ENCODE results near the gene PRDM13.

The PRDM13 gene

DNA sequence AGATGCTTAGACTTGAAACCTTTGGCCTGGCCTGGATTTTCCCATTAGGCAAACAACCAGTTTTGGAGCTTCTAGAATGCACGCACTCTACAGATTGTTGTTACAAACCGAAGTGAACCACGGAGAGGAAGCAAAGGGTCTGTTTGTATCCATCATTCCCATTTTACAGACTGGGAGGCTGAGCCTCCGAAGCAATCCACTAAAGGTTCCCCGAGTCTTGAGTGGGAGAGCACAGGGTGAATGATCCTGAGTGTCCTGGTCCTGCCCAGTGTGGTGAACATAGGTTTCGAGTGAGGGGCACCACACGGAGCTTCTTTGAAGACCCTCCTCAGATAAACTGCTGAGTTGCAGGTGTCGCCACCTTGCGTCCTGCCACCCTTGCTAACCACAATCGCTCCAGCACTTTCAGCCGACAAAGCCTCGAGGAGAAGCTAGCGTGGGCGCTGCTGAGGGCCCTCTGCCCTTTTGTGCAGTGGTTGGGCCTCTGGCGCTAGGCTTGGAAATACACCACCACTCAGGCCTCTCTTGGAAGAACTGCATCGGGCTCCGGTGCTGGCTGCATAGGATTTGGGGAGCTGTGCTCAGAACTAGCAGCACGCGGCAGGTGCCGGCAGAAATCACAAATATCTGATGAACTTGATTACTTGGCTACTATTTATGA is 1.4 kb upstream of the PRDM13 start:
- no peaks in the 10 kb centered on the region for H3K4me1 ChIP-seq (ENCODE audit: insufficient read depth, low read length)
- H3K36me3 ChIP-seq (ENCODE audit: insufficient read depth, low read depth, low read length): no peaks in the 10 kb centered on the region
- H3K9me3 ChIP-seq (ENCODE audit: insufficient read depth, low read depth, low read length): no peaks in the 10 kb centered on the region; the same call in 1 of the 2 replicates
- H3K4me3 ChIP-seq (ENCODE audit: low read length): no peak overlapping the region
- peaks cover 100% of the 10 kb centered on the region for H3K27me3 ChIP-seq (ENCODE audit: insufficient read depth, low read length)
- no peak overlapping the region for H3K9ac ChIP-seq (ENCODE audit: low read depth, low read length)
- H3K27ac ChIP-seq (ENCODE audit: low read length): no peak overlapping the region

DNA sequence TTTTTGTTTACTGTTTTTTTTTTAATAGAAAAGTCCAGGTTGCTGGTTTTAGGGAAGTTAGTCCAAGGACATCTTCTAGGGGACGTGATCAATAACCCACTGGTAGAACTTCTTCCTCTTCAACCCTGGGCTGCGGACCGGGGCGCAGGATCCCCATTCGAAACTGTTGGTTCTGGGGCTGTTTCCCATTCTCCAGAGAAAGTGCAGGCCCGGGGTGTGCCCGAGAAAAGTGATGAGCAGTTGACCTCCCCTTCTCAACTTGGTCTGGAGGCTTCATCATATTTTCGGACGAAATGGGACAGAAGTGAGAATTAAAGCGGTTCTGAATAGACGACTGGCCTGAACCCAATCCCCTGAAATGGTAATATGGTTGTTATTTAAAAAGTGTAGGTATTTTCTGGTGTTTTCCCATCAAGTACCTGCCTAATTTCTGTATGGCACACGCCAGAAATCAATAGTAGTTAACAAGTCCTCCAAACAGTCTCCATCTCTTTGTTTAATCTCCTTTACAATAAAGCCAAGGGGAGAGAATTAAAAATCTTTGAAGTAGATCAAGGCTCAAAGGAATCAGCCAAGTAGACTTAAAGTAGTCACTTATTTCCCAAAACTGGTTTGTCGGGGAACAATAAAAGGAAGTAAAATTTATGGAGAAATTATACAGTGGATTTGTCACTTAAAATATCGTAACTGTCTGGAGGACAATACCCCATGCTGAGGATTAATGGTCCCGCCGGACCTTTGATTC is 550 bp upstream of the PRDM13 start:
- Histone ChIP-seq H3K4me1 (ENCODE audit: insufficient read depth, low read length) (peaks cover 5% of the 10 kb centered on the region), H3K4me3 (ENCODE audit: low read length) (no peak overlapping the region), H3K9ac (ENCODE audit: low read depth, low read length) (no peak overlapping the region), H3K36me3 (ENCODE audit: insufficient read depth, low read depth, low read length) (no peaks in the 10 kb centered on the region), H3K27me3 (ENCODE audit: insufficient read depth, low read length) (peaks cover 100% of the 10 kb centered on the region), H3K9me3 (ENCODE audit: insufficient read depth, low read depth, low read length) (no peaks in the 10 kb centered on the region; the same call in 1 of the 2 replicates), H3K27ac (ENCODE audit: low read length) (no peak overlapping the region)

DNA sequence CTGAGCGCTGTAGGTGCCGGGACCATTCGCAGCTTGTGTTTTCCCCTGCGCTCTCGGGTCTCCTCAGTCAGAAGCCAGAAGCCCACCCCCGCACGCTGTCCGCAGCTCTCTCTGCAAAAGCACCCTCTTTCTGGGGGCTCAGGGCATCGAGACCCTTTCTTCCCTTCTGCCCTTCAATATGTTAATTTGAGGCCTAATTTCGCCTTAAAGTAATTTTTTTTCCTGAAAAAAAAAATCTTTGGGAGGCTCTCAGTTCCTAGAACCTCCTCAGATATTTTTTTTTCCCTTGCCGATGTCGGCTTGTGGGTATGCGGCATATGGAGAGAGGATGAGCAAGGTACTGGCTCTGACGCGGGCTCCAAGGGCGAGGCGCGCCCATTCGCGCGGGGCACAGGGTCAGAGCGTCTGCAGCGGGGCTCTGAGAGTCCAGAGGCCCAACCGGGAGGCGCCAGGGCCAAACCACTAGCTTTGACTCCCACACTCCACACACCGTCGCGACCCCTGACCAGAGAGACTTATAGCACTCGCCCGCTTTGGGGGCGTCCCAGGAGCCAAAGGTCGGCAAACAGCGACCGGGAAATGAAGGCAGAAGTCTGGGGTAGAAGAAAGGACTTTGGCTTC is 893 bp downstream of the PRDM13 start:
- H3K4me1 ChIP-seq (ENCODE audit: insufficient read depth, low read length): peaks cover 12% of the 10 kb centered on the region
- no peaks in the 10 kb centered on the region; the same call in 1 of the 2 replicates for H3K9me3 ChIP-seq (ENCODE audit: insufficient read depth, low read depth, low read length)
- no peaks in the 10 kb centered on the region for H3K36me3 ChIP-seq (ENCODE audit: insufficient read depth, low read depth, low read length)
- H3K4me3 ChIP-seq (ENCODE audit: low read length): no peak overlapping the region
- H3K27ac ChIP-seq (ENCODE audit: low read length): no peak overlapping the region
- no peak overlapping the region for H3K9ac ChIP-seq (ENCODE audit: low read depth, low read length)
- H3K27me3 ChIP-seq (ENCODE audit: insufficient read depth, low read length): peaks cover 100% of the 10 kb centered on the region

DNA sequence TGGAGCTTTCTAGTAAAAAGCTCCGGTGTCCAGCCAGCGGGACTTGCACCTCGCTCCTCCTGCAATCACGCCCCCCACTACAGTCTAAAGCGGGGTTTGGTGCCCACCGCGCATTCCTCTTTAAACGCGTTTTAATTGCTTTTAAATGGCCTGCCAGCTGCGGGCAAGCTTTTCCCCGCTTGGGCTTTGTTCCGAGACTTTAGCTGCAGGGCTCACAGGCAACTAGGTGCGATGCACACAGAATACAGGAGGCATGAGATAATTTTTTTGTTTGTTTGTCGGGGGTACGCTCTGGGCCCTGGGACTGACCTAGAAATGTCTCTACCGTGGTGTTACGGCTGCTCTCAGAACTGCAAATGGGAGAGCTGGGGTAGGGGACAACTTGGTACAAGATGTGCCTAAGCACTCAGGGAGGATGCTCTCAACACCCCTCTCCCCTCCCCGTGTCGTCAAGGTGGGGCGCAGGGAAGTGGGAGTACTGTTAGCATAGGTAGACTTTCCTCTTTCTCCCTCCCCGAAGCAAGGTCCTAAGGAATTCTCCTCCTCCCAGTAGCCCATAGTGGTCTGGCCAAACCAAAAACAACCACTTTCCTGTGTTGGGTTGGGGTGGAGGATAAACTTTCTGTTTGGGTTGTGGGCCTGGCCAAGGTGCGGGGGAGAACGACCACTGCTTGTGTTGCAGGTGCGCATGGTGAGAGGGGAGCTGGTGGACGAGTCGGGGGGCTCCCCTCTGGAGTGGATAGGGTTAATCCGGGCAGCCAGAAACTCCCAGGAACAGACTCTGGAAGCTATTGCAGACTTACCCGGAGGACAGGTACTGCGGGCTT is 1.6 kb downstream of the PRDM13 start:
- Histone ChIP-seq H3K27ac (ENCODE audit: low read length) (no peak overlapping the region), H3K9me3 (ENCODE audit: insufficient read depth, low read depth, low read length) (no peaks in the 10 kb centered on the region; the same call in 1 of the 2 replicates), H3K27me3 (ENCODE audit: insufficient read depth, low read length) (peaks cover 100% of the 10 kb centered on the region), H3K4me1 (ENCODE audit: insufficient read depth, low read length) (peaks cover 12% of the 10 kb centered on the region), H3K36me3 (ENCODE audit: insufficient read depth, low read depth, low read length) (no peaks in the 10 kb centered on the region), H3K9ac (ENCODE audit: low read depth, low read length) (no peak overlapping the region), H3K4me3 (ENCODE audit: low read length) (no peak overlapping the region; the same call in 1 of the 2 replicates)

DNA sequence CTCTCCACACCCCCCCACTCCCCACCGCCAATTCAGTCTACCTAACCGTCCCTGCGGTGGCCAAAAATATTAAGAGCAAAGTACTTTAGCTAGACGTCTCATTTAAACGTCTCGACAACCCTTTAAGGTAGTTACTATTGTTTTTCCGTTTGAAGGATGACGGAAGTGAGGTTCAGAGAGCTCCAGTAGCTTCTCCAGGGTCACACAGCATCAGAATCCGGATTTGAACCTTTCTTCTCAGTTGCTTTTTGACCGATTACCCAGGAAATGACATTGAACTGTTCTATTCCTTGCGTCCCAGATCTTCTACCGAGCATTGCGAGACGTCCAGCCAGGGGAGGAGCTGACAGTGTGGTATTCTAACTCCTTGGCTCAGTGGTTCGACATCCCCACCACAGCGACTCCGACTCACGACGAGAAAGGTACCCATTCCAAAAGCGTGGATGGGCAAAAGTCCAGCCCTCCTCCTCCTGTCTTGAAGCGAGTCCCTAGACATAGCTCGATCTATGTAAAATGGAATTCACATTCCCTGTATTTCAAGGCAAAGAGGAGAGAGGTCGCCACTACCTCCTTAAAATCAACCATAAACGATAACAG is 2.4 kb downstream of the PRDM13 start:
- no peaks in the 10 kb centered on the region; the same call in 1 of the 2 replicates for H3K9me3 ChIP-seq (ENCODE audit: insufficient read depth, low read depth, low read length)
- H3K4me1 ChIP-seq (ENCODE audit: insufficient read depth, low read length): peaks cover 12% of the 10 kb centered on the region
- no peak overlapping the region; the same call in 1 of the 2 replicates for H3K4me3 ChIP-seq (ENCODE audit: low read length)
- no peaks in the 10 kb centered on the region for H3K36me3 ChIP-seq (ENCODE audit: insufficient read depth, low read depth, low read length)
- H3K27me3 ChIP-seq (ENCODE audit: insufficient read depth, low read length): peaks cover 100% of the 10 kb centered on the region
- H3K27ac ChIP-seq (ENCODE audit: low read length): no peak overlapping the region
- H3K9ac ChIP-seq (ENCODE audit: low read depth, low read length): no peak overlapping the region

DNA sequence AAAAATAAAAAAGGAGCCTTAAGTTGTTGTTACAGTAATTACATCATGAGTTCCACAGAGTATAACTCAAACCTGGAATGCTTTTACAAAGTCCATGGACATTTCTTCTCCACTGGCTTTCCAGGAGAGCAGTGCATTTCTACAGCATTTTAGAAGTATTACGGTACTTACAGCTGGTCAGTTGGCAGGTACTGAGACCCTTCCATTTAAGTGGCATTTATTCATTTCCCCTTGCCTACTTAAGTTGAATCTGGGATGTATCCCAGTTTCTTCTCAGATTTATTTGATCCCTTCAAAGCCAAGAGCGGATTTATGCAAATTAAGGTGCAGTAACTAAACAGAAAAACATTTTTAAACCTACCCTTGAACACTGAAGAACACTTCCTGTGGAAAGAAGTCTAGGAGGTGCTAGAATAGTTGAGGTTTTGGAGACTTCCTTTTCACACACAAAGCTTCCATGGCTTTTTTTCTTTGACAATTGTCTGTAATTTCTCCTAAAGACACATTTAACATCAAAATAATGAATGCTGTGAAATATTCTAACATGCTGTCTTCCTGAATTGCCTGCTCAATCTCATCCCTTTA is 3.4 kb downstream of the PRDM13 start:
- H3K9ac ChIP-seq (ENCODE audit: low read depth, low read length): no peak overlapping the region
- H3K36me3 ChIP-seq (ENCODE audit: insufficient read depth, low read depth, low read length): no peaks in the 10 kb centered on the region
- peaks cover 12% of the 10 kb centered on the region for H3K4me1 ChIP-seq (ENCODE audit: insufficient read depth, low read length)
- H3K9me3 ChIP-seq (ENCODE audit: insufficient read depth, low read depth, low read length): no peaks in the 10 kb centered on the region; the same call in 1 of the 2 replicates
- no peak overlapping the region for H3K27ac ChIP-seq (ENCODE audit: low read length)
- peaks cover 100% of the 10 kb centered on the region for H3K27me3 ChIP-seq (ENCODE audit: insufficient read depth, low read length)
- no peak overlapping the region for H3K4me3 ChIP-seq (ENCODE audit: low read length)

DNA sequence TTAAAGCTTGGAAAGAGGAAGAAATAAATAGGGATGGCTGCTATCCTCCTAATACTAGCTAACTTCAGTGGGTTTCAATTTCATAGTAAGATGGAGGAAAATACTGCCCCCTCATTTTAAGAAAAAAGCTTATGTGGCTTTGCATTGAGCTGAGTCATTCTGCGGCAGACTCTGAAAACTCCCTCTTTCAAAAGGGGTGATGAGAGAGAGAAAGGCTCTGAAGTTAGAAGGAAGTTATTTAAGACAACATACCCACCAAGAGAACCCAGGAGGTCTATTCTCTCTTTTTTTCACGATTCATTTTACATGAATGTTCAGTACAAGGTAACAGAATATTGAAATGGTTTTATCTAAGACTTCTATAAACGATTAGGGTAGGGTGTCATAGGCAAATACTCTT is 4.5 kb downstream of the PRDM13 start:
- no peak overlapping the region for H3K27ac ChIP-seq (ENCODE audit: low read length)
- H3K27me3 ChIP-seq (ENCODE audit: insufficient read depth, low read length): peaks cover 100% of the 10 kb centered on the region
- H3K4me1 ChIP-seq (ENCODE audit: insufficient read depth, low read length): peaks cover 12% of the 10 kb centered on the region
- no peaks in the 10 kb centered on the region; the same call in 1 of the 2 replicates for H3K9me3 ChIP-seq (ENCODE audit: insufficient read depth, low read depth, low read length)
- no peak overlapping the region for H3K4me3 ChIP-seq (ENCODE audit: low read length)
- H3K9ac ChIP-seq (ENCODE audit: low read depth, low read length): no peak overlapping the region
- no peaks in the 10 kb centered on the region for H3K36me3 ChIP-seq (ENCODE audit: insufficient read depth, low read depth, low read length)

DNA sequence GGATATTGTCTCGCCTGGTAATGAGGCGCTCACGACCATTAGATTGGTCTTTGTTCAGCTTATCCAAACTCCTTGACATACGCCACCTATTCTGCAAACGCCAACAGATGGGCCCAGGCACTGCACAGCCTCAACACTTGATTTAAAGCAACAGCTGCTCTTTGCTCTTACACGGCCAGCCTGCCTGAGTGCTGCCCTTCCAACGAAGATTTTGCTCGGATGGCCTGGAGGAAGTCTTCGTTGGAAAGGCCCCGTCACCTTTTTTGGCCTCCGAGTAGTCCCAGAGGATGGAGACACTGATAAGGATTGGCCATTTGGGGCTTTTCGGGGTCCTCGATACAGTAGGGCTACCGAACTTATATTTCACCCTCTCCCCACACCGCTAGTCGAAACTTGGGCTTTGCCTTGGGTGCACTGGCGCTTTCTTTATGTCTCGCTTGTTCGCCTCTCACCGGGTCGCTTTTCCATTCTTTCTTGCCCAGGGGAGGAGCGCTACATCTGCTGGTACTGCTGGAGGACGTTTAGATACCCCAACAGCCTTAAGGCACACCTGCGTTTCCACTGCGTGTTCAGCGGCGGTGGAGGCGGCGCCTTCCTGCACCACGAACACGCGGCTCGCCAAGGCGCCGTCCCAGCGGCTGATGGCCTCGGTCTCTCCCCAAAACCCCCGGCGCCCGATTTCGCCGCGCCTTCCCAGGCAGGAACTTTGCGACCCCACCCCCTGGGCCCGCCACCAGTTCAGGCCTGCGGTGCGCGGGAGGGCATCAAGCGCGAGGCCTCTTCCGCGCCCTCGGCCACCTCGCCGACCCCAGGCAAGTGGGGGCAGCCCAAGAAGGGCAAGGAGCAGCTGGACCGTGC is 6.1 kb downstream of the PRDM13 start:
- no peak overlapping the region for H3K27ac ChIP-seq (ENCODE audit: low read length)
- H3K4me1 ChIP-seq (ENCODE audit: insufficient read depth, low read length): peaks cover 12% of the 10 kb centered on the region
- H3K4me3 ChIP-seq (ENCODE audit: low read length): peak overlapping the region; percentile 47; the same call in 1 of the 2 replicates

DNA sequence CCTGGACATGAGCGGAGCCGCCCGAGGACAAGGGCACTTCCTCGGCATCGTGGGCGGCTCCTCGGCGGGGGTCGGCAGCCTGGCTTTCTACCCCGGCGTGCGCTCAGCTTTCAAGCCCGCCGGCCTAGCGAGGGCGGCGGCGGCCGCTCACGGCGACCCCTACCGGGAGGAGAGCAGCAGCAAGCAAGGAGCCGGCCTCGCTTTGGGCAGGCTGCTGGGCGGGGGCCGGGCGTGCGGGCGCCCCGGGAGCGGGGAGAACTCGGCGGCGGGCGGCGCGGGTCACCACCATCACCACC is 6.7 kb downstream of the PRDM13 start:
- Histone ChIP-seq H3K4me1 (ENCODE audit: insufficient read depth, low read length) (peaks cover 12% of the 10 kb centered on the region), H3K9me3 (ENCODE audit: insufficient read depth, low read depth, low read length) (peaks cover 4% of the 10 kb centered on the region), H3K9ac (ENCODE audit: low read depth, low read length) (no peak overlapping the region), H3K36me3 (ENCODE audit: insufficient read depth, low read depth, low read length) (no peaks in the 10 kb centered on the region), H3K27ac (ENCODE audit: low read length) (no peak overlapping the region), H3K4me3 (ENCODE audit: low read length) (peak overlapping the region; percentile 47; the same call in 1 of the 2 replicates), H3K27me3 (ENCODE audit: insufficient read depth, low read length) (peaks cover 100% of the 10 kb centered on the region)

More for the DNA sequence above, 6.1 kb downstream of the PRDM13 start:
- Histone ChIP-seq H3K36me3 (ENCODE audit: insufficient read depth, low read depth, low read length) (no peaks in the 10 kb centered on the region), H3K27me3 (ENCODE audit: insufficient read depth, low read length) (peaks cover 100% of the 10 kb centered on the region), H3K9ac (ENCODE audit: low read depth, low read length) (no peak overlapping the region), H3K9me3 (ENCODE audit: insufficient read depth, low read depth, low read length) (no peaks in the 10 kb centered on the region; the same call in 1 of the 2 replicates)

DNA sequence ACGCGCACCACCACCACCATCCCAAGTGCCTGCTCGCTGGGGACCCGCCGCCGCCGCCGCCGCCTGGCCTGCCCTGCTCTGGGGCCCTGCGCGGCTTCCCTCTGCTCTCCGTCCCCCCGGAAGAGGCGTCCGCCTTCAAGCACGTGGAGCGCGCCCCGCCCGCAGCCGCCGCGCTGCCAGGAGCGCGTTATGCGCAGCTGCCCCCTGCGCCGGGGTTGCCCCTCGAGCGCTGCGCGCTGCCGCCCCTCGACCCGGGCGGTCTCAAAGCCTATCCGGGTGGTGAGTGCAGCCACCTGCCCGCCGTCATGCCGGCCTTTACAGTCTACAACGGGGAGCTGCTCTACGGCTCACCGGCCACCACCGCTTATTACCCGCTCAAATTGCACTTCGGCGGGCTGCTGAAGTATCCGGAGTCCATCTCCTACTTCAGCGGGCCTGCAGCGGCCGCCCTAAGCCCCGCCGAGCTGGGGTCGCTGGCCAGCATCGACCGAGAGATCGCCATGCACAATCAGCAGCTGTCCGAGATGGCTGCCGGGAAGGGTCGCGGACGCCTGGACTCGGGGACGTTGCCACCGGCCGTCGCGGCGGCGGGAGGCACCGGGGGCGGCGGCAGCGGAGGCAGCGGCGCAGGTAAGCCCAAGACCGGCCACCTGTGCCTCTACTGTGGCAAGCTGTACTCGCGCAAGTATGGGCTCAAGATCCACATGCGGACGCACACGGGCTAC is 7.2 kb downstream of the PRDM13 start:
- H3K4me1 ChIP-seq (ENCODE audit: insufficient read depth, low read length): peaks cover 12% of the 10 kb centered on the region
- peaks cover 100% of the 10 kb centered on the region for H3K27me3 ChIP-seq (ENCODE audit: insufficient read depth, low read length)
- no peaks in the 10 kb centered on the region for H3K36me3 ChIP-seq (ENCODE audit: insufficient read depth, low read depth, low read length)
- peak overlapping the region; percentile 56; the same call in 1 of the 2 replicates for H3K4me3 ChIP-seq (ENCODE audit: low read length)
- no peak overlapping the region for H3K9ac ChIP-seq (ENCODE audit: low read depth, low read length)
- H3K27ac ChIP-seq (ENCODE audit: low read length): no peak overlapping the region
- peaks cover 5% of the 10 kb centered on the region for H3K9me3 ChIP-seq (ENCODE audit: insufficient read depth, low read depth, low read length)

All from iPS-20b (cell line).